Dedifferentiated amniotic fluid mesenchymal stem cell (primary cell): ENCODE measurements around the gene CECR2.

Experiments used
- DNase-seq: peaks from one replicate; pipeline ENCODE4 v3.0.0-alpha.2; 2016; ENCODE audit errors: extremely low spot score

CECR2 gene

GRCh38 chr22:17369439-17370025 lies at the start of gene CECR2:
TSS of gene CECR2 (plus strand) at chr22:17369460. CDS start at chr22:17369784, 324 bp downstream.
- DNase-seq = no peak

DNA sequence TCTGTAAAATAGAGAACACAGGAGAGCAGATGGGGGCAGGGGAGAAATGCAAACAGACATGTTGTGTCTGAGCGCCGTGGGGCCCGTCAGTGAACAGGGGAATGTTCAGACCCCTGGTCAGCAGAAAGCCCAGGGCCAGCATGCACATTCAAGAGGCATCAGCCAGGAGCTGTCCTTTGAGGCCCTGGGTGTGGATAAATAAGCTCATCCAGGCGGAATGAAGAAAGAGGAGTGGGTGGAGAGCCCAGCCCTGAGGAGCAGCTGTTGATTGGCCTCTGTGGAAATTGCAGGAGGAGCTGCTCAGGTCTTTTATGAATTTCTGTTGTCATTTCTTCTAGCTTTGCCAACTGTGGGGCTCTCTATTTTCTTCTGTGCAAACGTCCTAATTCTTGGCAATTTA lies 49.7 kb upstream of the CECR2 start:
- DNase-seq = no peak

DNA sequence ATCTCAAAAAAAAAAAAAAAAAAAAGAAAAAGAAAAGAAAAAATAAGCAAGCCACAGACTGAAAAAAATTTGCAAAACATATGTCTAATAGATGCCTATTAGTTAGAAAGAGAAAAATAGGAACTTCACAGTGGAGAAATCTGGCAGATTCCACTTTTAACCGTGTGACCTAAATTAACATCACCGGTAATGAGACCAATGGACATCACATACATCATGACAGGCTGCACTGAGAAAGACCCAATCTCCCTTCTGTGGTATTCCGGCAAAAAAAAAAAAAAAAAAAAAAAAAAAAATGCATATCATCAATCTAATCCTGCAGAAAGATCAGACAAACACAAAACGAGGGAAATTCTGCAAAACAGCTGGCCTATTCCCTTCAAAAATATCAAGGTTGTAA lies 46.7 kb upstream of the CECR2 start:
- no peak for DNase-seq

- no peak for DNase-seq
Measured at GRCh38 chr22:17331690-17332089, 37.6 kb upstream of the CECR2 start.

- no peak for DNase-seq
Measured at GRCh38 chr22:17332109-17332800, 37.0 kb upstream of the CECR2 start.

DNA sequence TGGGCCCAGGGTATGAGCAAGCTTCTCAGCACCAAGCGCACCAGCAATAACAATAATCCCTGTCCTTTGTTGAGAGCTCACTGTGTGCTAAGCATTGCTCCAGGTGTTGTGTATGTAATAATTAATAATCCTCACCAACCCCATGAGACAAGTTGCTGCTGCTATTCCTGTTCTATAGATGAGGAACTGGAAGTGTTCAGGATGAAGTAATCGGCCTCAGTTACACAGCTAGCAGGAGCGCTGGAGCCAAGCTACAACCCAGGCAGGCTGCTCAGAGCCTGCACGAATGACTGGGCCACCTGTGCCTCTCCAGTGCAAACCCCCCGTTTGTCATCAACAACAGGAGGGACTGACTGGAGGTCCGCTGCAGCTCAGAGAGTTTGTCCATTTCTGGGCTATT lies 35.2 kb upstream of the CECR2 start:
- DNase-seq = no peak

GRCh38 chr22:17334983-17335382 lies 34.3 kb upstream of the CECR2 start:
- no peak for DNase-seq

- DNase-seq = no peak
Measured at GRCh38 chr22:17336061-17336460, 33.2 kb upstream of the CECR2 start.

- no peak for DNase-seq
Measured at GRCh38 chr22:17337639-17338038, 31.6 kb upstream of the CECR2 start.

- DNase-seq = no peak
Measured at GRCh38 chr22:17339095-17339693, 30.1 kb upstream of the CECR2 start.

GRCh38 chr22:17342361-17342760 lies 26.9 kb upstream of the CECR2 start:
- no peak for DNase-seq

- no peak for DNase-seq
Measured at GRCh38 chr22:17343766-17344165, 25.5 kb upstream of the CECR2 start.

- DNase-seq = no peak
Measured at GRCh38 chr22:17346578-17346977, 22.7 kb upstream of the CECR2 start.

GRCh38 chr22:17347724-17348123 lies 21.5 kb upstream of the CECR2 start:
- DNase-seq = no peak

DNA sequence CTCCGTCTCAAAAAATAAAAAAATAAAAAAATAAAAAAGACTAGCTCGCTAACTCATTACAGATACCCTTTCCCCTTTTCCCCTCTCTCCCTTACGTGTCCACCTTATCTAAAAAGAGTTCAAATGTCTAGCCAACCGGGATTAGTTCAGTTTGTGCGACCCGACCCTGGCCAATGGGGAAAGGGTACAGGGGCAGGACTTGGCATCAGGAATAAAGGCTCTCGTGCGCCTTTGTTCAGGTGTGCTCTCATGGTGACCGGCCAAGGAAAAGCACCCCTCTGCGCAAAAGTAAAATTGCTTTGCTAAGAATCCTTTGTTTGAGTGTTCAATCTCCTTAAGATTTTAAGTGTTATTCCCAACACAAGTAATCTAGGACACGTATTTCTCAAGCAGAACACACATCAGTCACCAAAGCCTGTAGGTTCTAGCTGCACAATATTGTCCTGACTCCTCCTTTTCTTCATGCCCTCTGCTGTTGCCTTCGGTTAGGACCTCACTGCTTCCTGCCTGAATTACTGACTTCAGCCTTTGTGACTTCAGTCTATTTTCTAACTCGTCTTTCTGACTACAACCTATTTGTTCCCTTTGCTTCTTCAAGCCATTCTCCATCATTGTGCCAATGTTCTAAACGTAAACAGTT lies 20.7 kb upstream of the CECR2 start:
- DNase-seq = no peak

GRCh38 chr22:17349172-17349571 lies 20.1 kb upstream of the CECR2 start:
- no peak for DNase-seq

- no peak for DNase-seq
Measured at GRCh38 chr22:17350292-17350691, 19.0 kb upstream of the CECR2 start.

DNA sequence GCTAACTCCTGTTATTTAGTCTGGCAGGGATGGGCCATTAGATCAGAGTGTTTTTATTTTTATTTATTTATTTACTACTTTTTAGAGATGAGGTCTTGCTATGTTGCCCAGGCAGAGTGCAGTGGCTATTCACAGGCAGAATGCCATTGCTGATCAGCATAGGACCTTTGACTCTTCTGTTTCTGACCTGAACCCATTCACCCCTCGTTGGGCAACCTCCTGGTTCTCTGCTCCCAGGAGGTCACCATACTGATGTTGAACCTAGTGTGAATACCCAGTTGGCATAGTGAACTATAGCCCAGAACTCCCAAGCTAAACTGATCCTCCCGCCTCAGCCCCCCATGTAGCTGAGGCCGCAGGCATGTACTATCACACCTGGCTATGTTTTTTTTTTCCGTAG lies 16.5 kb upstream of the CECR2 start:
- DNase-seq = no peak

- no peak for DNase-seq
Measured at GRCh38 chr22:17357688-17358087, 11.6 kb upstream of the CECR2 start.

- DNase-seq = no peak
Measured at GRCh38 chr22:17358415-17358814, 10.8 kb upstream of the CECR2 start.

DNA sequence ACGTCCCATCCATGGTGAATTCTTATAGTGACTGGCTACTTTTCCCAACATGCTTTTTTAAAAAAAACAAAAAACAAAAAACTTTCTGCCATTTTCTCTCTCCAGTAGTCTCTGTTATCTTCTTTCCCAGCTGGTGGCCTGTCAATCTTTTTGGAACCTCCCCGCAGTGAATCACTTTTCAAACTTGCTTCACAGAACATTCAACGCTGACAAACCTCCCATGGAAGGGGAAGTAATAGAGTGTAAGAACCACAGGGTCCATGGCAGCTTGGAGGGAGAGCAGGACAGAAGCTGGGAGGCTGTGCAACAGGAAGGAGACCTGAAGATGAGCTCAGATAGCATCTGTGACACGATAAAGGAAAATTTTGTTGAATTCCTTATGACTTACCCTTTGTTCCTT lies 9.8 kb upstream of the CECR2 start:
- no peak for DNase-seq

GRCh38 chr22:17366329-17366728 lies 2.9 kb upstream of the CECR2 start:
- no peak for DNase-seq

DNA sequence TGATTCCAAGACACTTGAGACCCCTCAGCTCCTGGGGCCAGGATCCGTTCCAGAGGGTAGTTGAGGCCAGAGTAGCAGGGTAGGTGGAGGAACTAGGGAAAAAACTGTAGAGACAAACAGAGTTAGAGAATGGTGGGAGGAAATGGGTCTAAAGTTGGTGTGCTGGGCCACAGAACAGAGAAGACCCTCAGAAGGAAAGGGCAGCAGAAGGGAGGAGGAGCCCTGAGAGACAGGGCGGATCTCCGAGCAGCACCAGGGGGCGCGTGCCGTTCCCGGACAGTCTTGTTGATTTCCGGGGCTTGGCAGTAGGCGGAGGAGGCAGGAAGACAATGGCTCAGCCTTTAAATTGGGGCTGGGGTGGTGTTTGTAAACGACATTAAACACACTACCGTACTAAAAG lies 2.4 kb upstream of the CECR2 start:
- DNase-seq = no peak
